Coronary artery (tissue), 2 donors: Measurements from ENCODE around the gene LRRC26.
"Not testable (repeated sequence)": the region's sequence is repeated elsewhere in the genome, so short reads cannot be mapped to it uniquely, and the experiment has no call there.

Experiments used
- DNase-seq: peaks from one replicate; pipeline ENCODE4 v3.0.0-alpha.2; 2017; ENCODE audit warnings: low spot score
- H3K27ac ChIP-seq, 2 donors: fragments of 200-600 bp; sonication (generic); one replicate each; pipeline ENCODE4 v1.5.1; 2016 to 2019
- H3K4me3 ChIP-seq: fragments of 200-600 bp; sonication (generic); 2 replicates; pipeline ENCODE4 v1.5.1; 2016; ENCODE audit warnings: mild to moderate bottlenecking, moderate library complexity
- TF ChIP-seq, protein P1 (sequence below): fragments of 200-600 bp; sonication (generic); IDR thresholded peaks from one replicate; pipeline ENCODE4 v1.5.1; 2019; ENCODE audit warnings: antibody characterized with exemption

Gene LRRC26

DNA sequence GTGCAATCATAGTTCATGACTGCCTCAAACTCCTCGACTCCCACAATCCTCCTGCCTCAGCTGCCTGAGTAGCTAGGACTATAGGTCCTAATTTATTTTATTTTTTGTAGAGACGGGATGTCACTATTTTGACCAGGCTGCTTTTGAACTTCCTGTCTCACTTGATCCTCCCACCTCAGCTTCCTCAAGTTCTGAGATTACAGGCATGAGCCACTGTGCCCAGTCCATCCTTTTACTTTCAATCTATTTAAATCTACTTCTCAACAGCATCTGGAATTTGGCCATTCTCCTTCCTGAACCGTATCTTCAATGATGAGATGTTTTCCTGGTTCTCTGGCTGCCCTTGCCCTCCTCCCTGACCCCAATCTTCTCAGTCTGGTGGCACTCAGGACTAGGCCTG, 43.1 kb downstream of the LRRC26 start:
- Histone ChIP-seq H3K27ac (peak overlapping the region in 1 of 2 donors; percentile 74), H3K4me3 (peak overlapping the region; percentile 57)
- TF ChIP-seq, protein P1, sequence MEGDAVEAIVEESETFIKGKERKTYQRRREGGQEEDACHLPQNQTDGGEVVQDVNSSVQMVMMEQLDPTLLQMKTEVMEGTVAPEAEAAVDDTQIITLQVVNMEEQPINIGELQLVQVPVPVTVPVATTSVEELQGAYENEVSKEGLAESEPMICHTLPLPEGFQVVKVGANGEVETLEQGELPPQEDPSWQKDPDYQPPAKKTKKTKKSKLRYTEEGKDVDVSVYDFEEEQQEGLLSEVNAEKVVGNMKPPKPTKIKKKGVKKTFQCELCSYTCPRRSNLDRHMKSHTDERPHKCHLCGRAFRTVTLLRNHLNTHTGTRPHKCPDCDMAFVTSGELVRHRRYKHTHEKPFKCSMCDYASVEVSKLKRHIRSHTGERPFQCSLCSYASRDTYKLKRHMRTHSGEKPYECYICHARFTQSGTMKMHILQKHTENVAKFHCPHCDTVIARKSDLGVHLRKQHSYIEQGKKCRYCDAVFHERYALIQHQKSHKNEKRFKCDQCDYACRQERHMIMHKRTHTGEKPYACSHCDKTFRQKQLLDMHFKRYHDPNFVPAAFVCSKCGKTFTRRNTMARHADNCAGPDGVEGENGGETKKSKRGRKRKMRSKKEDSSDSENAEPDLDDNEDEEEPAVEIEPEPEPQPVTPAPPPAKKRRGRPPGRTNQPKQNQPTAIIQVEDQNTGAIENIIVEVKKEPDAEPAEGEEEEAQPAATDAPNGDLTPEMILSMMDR, result no peak
- DNase-seq, result no peak

DNA sequence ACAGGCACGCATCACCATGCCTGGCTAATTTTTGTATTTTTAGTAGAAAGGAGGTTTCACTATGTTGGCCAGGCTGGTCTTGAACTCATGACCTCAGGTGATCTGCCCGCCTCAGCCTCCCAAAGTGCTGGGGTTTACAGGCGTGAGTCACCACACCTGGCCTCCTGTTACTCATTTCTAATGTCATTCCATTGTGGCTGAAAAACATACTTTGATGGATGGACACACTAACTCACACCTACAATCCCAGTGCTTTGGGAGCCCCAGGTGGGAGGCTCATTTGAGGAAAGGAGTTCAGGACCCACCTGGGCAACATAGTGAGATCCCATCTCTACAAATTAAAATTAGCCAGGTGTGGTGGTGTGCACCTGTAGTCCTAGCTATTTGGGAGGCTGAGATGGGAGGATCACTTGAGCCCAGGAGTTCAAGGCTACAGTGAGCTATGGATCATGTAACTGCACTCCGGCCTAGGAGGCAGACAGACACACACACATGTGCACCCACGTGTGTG, 45.8 kb downstream of the LRRC26 start:
- H3K27ac ChIP-seq, DNase-seq, H3K4me3 ChIP-seq: not testable (repeated sequence)

DNA sequence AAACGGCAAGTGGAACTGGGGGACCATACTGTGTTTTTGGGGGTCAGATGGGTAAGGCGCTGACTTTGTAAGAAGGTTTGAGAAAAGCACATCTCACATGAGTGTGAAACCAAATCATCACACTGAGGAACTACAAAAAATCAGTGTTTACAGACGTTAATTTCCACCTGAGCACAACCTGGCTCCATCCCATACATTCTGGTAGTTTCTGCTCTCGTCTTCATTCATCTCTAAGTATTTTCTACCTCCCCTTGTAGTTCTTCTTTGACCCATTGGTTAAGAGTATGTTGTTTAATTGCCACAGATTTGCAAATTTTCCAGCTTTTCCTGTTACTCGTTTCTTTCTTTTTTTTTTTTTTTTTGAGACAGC, 46.4 kb downstream of the LRRC26 start:
- Histone ChIP-seq H3K27ac (no peak overlapping the region), H3K4me3 (no peak overlapping the region)
- TF ChIP-seq, protein P1, result no peak
- no peak for DNase-seq

DNA sequence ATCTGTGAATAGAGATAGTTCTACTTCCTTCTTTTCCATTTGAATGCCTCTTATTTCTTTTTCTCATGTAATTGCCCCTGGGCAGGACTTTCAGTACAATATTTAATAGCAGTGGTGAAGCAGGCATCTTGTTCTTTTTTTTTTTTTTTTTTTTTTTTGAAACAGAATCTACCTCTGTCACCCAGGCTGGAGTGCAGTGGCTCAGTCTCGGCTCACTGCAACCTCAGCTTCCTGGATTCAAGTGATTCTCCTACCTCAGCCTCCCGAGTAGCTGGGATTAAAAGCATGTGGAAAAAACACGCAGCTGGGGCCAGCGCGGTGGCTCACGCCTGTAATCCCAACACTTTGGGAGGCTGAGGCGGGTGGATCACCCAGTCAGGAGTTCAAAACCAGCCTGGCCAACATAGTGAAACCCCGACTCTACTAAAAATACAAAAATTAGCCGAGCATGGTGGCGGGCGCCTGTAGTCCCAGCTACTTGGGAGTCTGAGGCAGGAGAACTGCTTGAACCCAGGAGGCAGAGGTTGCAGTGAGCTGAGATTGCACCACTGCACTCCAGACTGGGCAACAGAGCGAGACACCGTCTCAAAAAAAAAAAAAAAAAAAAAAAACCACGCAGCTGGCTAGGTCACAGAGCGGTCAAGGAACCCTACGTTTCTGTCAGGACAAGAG, 46.9 kb downstream of the LRRC26 start:
- H3K4me3 ChIP-seq, H3K27ac ChIP-seq, DNase-seq: not testable (repeated sequence)

DNA sequence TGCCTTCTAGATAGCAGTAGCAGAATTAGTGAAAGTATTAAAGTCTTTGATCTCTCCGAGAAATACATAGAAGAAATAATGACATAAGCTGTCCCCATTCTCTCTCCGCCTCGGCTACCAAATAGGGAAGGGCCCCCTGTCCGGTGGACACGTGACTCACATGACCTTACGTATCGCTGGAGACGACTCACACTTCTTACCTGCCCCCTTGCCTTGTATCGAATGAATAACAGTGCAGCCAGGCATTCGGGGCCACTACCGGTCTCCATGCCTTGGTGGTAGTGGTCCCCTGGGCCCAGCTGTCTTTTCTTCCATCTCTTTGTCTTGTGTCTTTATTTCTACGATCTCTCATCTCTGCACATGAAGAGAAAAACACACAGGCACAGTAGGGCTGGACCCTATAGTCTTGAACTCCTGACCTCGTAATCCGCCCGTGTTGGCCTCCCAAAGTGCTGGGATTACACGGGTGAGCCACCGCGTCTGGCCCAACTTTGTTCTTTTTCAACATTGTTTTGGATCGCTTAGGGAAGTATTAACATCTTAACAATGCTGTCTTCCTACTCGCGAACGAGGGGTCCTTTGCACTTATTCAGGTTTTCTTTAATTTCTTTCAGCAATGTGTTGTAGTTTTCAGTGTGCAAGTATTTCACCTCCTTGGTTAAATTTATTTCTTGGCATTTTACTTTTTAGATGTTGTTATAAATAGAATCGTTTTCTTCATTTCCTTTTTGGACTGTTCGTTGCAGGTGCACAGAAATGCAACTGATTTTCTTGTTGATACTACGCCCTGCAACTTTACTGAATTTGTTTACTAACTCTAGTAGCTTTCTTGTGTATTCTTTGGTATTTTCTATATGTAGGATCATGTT, 47.7 kb downstream of the LRRC26 start:
- not testable (repeated sequence) for DNase-seq, H3K27ac ChIP-seq, H3K4me3 ChIP-seq
